HG03103 (cell line): Measurements from ENCODE around the gene NUFIP2.
"Not testable (repeated sequence)": the region's sequence is repeated elsewhere in the genome, so short reads cannot be mapped to it uniquely, and the experiment has no call there.

Experiments
- ATAC-seq: cut with Tn5 transposase; IDR thresholded peaks from one replicate; pipeline ENCODE4 v1.9.1; 2021; ENCODE audit warnings: low read depth; ENCODE audit not compliant: unreplicated experiment

Gene NUFIP2

GRCh38 chr17:29293890-29294579, at the start of gene NUFIP2:
Gene NUFIP2 (minus strand): TSS chr17:29294148. CDS start chr17:29294059, 89 bp downstream.
- ATAC-seq = peak; percentile 78

- no peak for ATAC-seq
Measured at GRCh38 chr17:29342158-29342765, 48.3 kb upstream of the NUFIP2 start.

GRCh38 chr17:29341726-29342125, 47.8 kb upstream of the NUFIP2 start:
- ATAC-seq = no peak

- ATAC-seq = not testable (repeated sequence)
Measured at GRCh38 chr17:29339016-29339415, 45.1 kb upstream of the NUFIP2 start.

GRCh38 chr17:29331708-29332085, 37.7 kb upstream of the NUFIP2 start:
- no peak for ATAC-seq

- no peak for ATAC-seq
Measured at GRCh38 chr17:29331075-29331707, 37.2 kb upstream of the NUFIP2 start.

- ATAC-seq = no peak
Measured at GRCh38 chr17:29327412-29327811, 33.5 kb upstream of the NUFIP2 start.

GRCh38 chr17:29326023-29326813, 32.3 kb upstream of the NUFIP2 start:
- ATAC-seq = no peak

- ATAC-seq = no peak
Measured at GRCh38 chr17:29322363-29322762, 28.4 kb upstream of the NUFIP2 start.

GRCh38 chr17:29303386-29303785, 9.4 kb upstream of the NUFIP2 start:
- ATAC-seq = no peak

- ATAC-seq = no peak
Measured at GRCh38 chr17:29299031-29299430, 5.1 kb upstream of the NUFIP2 start.

GRCh38 chr17:29295420-29295819, 1.5 kb upstream of the NUFIP2 start:
- no peak for ATAC-seq

- no peak for ATAC-seq
Measured at GRCh38 chr17:29294580-29294900, 592 bp upstream of the NUFIP2 start.

- ATAC-seq = no peak
Measured at GRCh38 chr17:29292992-29293889, 707 bp downstream of the NUFIP2 start.

GRCh38 chr17:29292071-29292991, 1.6 kb downstream of the NUFIP2 start:
- ATAC-seq = no peak

GRCh38 chr17:29291163-29291752, 2.7 kb downstream of the NUFIP2 start:
- ATAC-seq = no peak

GRCh38 chr17:29289852-29290251, 4.1 kb downstream of the NUFIP2 start:
- ATAC-seq = no peak

GRCh38 chr17:29283961-29284360, 10.0 kb downstream of the NUFIP2 start:
- no peak for ATAC-seq

- ATAC-seq = no peak
Measured at GRCh38 chr17:29283496-29283895, 10.5 kb downstream of the NUFIP2 start.
